ENCODE data around the gene RNASEH2B.

Gene RNASEH2B

GRCh38 chr13:50908371-50908770, 1.2 kb upstream of the RNASEH2B start:
- DNase-seq, result no peak

GRCh38 chr13:50910485-50910805, 854 bp downstream of the RNASEH2B start:
- peak; percentile 40 for DNase-seq

- no peak for DNase-seq
Observed at GRCh38 chr13:50911081-50911631, 1.6 kb downstream of the RNASEH2B start.

- DNase-seq, result peak; percentile 71
Observed at GRCh38 chr13:50911937-50912795, 2.6 kb downstream of the RNASEH2B start.

GRCh38 chr13:50912851-50913250, 3.3 kb downstream of the RNASEH2B start:
- no peak for DNase-seq

- no peak for DNase-seq
Observed at GRCh38 chr13:50914176-50914700, 4.6 kb downstream of the RNASEH2B start.

GRCh38 chr13:50914848-50915247, 5.3 kb downstream of the RNASEH2B start:
- DNase-seq, result no peak

- no peak for DNase-seq
Observed at GRCh38 chr13:50915565-50915964, 6.0 kb downstream of the RNASEH2B start.

GRCh38 chr13:50916701-50917184, 7.2 kb downstream of the RNASEH2B start:
- no peak for DNase-seq

- no peak for DNase-seq
Observed at GRCh38 chr13:50917572-50917971, 8.0 kb downstream of the RNASEH2B start.

- no peak for DNase-seq
Observed at GRCh38 chr13:50918567-50918966, 9.0 kb downstream of the RNASEH2B start.

- DNase-seq, result no peak
Observed at GRCh38 chr13:50919277-50919676, 9.7 kb downstream of the RNASEH2B start.

- no peak for DNase-seq
Observed at GRCh38 chr13:50921706-50922105, 12.1 kb downstream of the RNASEH2B start.

GRCh38 chr13:50923272-50923671, 13.7 kb downstream of the RNASEH2B start:
- DNase-seq, result no peak

- no peak for DNase-seq
Observed at GRCh38 chr13:50924025-50924424, 14.4 kb downstream of the RNASEH2B start.

GRCh38 chr13:50927701-50928100, 18.1 kb downstream of the RNASEH2B start:
- no peak for DNase-seq

GRCh38 chr13:50928102-50928501, 18.5 kb downstream of the RNASEH2B start:
- DNase-seq, result no peak

- no peak for DNase-seq
Observed at GRCh38 chr13:50928659-50929462, 19.3 kb downstream of the RNASEH2B start.

GRCh38 chr13:50932091-50932490, 22.5 kb downstream of the RNASEH2B start:
- no peak for DNase-seq

- no peak for DNase-seq
Observed at GRCh38 chr13:50934735-50935435, 25.3 kb downstream of the RNASEH2B start.

- no peak for DNase-seq
Observed at GRCh38 chr13:50936679-50937078, 27.1 kb downstream of the RNASEH2B start.

GRCh38 chr13:50940509-50940908, 30.9 kb downstream of the RNASEH2B start:
- DNase-seq, result no peak

GRCh38 chr13:50941146-50941545, 31.6 kb downstream of the RNASEH2B start:
- DNase-seq, result no peak

All from kidney glomerular epithelial cell (primary cell).